ENCODE results near the gene TMEM89. TPM values are rescaled to one million over a fixed set of nuclear protein-coding genes. Genes with fewer than 3 reads are reported as not detected.

Gene TMEM89
- total RNA-seq, 1 experiment from 2014 or later = not detected

GRCh38 chr3:48662753-48663488 lies 41.4 kb upstream of the TMEM89 start, which contains the start of gene CELSR3:
Gene CELSR3 (minus strand): TSS chr3:48662886. CDS start chr3:48662634, 252 bp downstream.
- TF ChIP-seq CTCF (IDR thresholded peaks at IDR 0.05; ENCODE audit: unreplicated experiment) = no peak
- peak within 1 kb of the TSS; percentile 100 for H3K27ac Mint-ChIP-seq (ENCODE audit: unreplicated experiment)
- H3K36me3 Mint-ChIP-seq (ENCODE audit: insufficient read depth, unreplicated experiment) = peaks cover 58% of the 10 kb centered on the region
- H3K27me3 Mint-ChIP-seq (ENCODE audit: unreplicated experiment) = no peaks in the 10 kb centered on the region
- peaks cover 14% of the 10 kb centered on the region for H3K4me1 Mint-ChIP-seq (ENCODE audit: low read depth, unreplicated experiment)
- intact Hi-C loops (cut with micrococcal nuclease; ENCODE audit: unreplicated experiment) = loop anchor here (1.0 kb wide), 1 partner anchor 28 kb away; the partner anchor contains the start of gene SLC26A6
- DNase-seq = peak; percentile 84
- CTCF ChIA-PET = interaction anchor here (0.5 to 0.9 kb wide), 3 partner anchors 19 to 307 kb away, joined by 3 read pairs; partner anchors contain the start of gene SLC26A6
- no peaks in the 10 kb centered on the region for H3K9me3 Mint-ChIP-seq (ENCODE audit: low read depth, unreplicated experiment)
- peak within 1 kb of the TSS; percentile 96 for H3K4me3 Mint-ChIP-seq (ENCODE audit: low read depth, unreplicated experiment)
- BruUV-seq (replicated peaks) = TSS peak; percentile 64

DNA sequence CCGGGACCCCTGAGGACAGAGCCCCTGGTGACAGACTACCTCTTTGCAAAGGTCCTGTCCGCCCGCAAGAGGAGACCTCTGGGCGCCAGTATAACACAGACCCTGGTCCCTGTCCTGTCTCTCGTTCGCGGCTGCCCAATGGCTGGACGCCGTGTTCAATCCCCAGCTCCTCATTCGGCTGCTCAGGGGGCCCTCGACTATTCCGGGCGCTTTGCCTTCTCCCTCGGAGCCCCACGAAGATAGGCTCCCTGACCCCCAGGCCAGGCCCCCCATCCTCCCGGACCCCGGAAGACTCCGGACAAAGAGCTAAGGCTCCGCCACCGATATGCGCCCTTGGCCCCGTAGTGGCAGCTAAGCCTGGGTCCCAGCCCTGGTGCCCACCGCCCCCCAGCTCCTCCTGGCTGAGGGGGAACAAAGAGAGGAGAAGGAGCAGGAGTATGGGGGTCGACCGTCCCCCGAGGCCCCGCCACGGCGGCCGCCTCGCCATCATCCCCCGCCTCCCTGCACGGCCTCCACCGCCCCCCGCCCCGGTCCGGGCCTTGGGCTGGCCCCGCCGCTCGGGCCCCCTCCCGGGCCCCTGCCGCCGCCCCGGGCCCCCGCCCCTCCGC lies 40.7 kb upstream of the TMEM89 start:
- no TSS peak for BruUV-seq (replicated peaks)
- Mint-ChIP-seq H3K27ac (ENCODE audit: unreplicated experiment) (peak overlapping the region; percentile 100), H3K9me3 (ENCODE audit: low read depth, unreplicated experiment) (no peaks in the 10 kb centered on the region), H3K4me3 (ENCODE audit: low read depth, unreplicated experiment) (peak overlapping the region; percentile 96), H3K4me1 (ENCODE audit: low read depth, unreplicated experiment) (peaks cover 14% of the 10 kb centered on the region), H3K36me3 (ENCODE audit: insufficient read depth, unreplicated experiment) (peaks cover 65% of the 10 kb centered on the region), H3K27me3 (ENCODE audit: unreplicated experiment) (no peaks in the 10 kb centered on the region)
- no peak for DNase-seq
- intact Hi-C loops (cut with micrococcal nuclease; ENCODE audit: unreplicated experiment) = no loop called here
- CTCF ChIA-PET = no interaction called here
- TF ChIP-seq CTCF (IDR thresholded peaks at IDR 0.05; ENCODE audit: unreplicated experiment) = no peak

DNA sequence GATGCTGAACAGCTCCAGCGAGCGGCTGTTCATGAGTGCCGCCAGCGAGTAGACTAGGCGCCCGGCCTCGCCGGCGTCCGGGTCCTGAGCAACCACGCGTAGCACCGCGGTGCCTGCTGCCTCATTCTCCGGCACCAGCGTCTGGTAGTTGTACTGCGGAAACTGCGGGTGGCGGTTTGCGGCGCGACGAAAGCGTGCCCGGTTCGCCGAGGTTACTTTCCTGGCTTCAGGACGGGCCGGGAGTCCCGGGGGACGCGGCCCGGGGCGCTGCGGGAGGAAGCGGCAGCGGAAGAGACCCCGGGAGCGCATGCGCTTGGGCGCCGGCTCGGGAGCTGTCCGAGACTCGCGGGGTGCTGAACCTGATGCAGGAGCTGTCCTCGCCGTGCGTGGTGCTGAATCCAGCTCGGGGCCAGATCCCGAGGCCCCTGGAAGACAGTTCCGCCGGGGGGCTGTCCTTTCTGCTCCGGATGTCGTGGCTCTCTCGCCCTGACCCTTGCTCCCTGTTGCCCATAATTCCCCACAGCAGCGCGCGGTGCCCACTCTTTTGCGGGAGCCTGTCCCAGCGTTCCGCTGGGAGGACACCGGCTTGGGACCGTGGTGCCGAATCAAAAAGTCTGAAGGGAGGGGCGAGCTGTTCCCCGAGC lies 40.1 kb upstream of the TMEM89 start:
- Mint-ChIP-seq H3K27me3 (ENCODE audit: unreplicated experiment) (no peaks in the 10 kb centered on the region), H3K36me3 (ENCODE audit: insufficient read depth, unreplicated experiment) (peaks cover 71% of the 10 kb centered on the region), H3K4me1 (ENCODE audit: low read depth, unreplicated experiment) (peaks cover 14% of the 10 kb centered on the region), H3K9me3 (ENCODE audit: low read depth, unreplicated experiment) (no peaks in the 10 kb centered on the region), H3K4me3 (ENCODE audit: low read depth, unreplicated experiment) (peak overlapping the region; percentile 96), H3K27ac (ENCODE audit: unreplicated experiment) (no peak overlapping the region)
- no peak for TF ChIP-seq CTCF (IDR thresholded peaks at IDR 0.05; ENCODE audit: unreplicated experiment)
- CTCF ChIA-PET = no interaction called here
- no peak for DNase-seq
- intact Hi-C loops (cut with micrococcal nuclease; ENCODE audit: unreplicated experiment) = no loop called here
- BruUV-seq (replicated peaks) = no TSS peak

GRCh38 chr3:48660800-48661400 lies 39.3 kb upstream of the TMEM89 start:
- H3K27me3 Mint-ChIP-seq (ENCODE audit: unreplicated experiment) = no peaks in the 10 kb centered on the region
- TF ChIP-seq CTCF (IDR thresholded peaks at IDR 0.05; ENCODE audit: unreplicated experiment) = no peak
- no TSS peak for BruUV-seq (replicated peaks)
- intact Hi-C loops (cut with micrococcal nuclease; ENCODE audit: unreplicated experiment) = no loop called here
- DNase-seq = no peak
- no peak overlapping the region for H3K4me3 Mint-ChIP-seq (ENCODE audit: low read depth, unreplicated experiment)
- H3K9me3 Mint-ChIP-seq (ENCODE audit: low read depth, unreplicated experiment) = no peaks in the 10 kb centered on the region
- no peak overlapping the region for H3K27ac Mint-ChIP-seq (ENCODE audit: unreplicated experiment)
- H3K36me3 Mint-ChIP-seq (ENCODE audit: insufficient read depth, unreplicated experiment) = peaks cover 69% of the 10 kb centered on the region
- peaks cover 14% of the 10 kb centered on the region for H3K4me1 Mint-ChIP-seq (ENCODE audit: low read depth, unreplicated experiment)
- CTCF ChIA-PET = no interaction called here

Data from Calu3 (cell line).